A549 (cell line): ENCODE results near the gene SLC31A1. TPM values are rescaled to one million over a fixed set of nuclear protein-coding genes. Genes with fewer than 3 reads are reported as not detected.

Source experiments
- ATAC-seq, 2 experiments: fragments of 200-7000 bp in 1 of 2; fragments of >200 bp in 1 of 2; cut with Nextera tagmentation in 1 of 2; cut with Tn5 transposase in 1 of 2; 3 replicates each; pipeline versions ENCODE4 v1.8.0 to v1.9.1; 2018 to 2020; ENCODE audit warnings: mild to moderate bottlenecking in 1 of 2, moderate library complexity in 1 of 2
- CTCF ChIA-PET: fragments of 300-600 bp; sonication (Branson Sonifier 250); formaldehyde crosslinking; extraction: SDS; loops from one replicate; lab custom pipeline; 2021; ENCODE audit warnings: antibody characterized with exemption, inconsistent platforms; lab: Yijun Ruan, JAX
- POLR2A ChIA-PET: fragments of 350-600 bp; formaldehyde crosslinking; extraction: SDS; loops from one replicate; lab custom pipeline; 2021; ENCODE audit warnings: antibody characterized with exemption, inconsistent platforms; lab: Yijun Ruan, JAX
- DNase-seq, 2 experiments: peaks; one replicate each; pipeline versions ENCODE4 v3.0.0 to v3.0.0-alpha.2; 2011 to 2016; ENCODE audit warnings: low read depth in 1 of 2, low spot score in 1 of 2
- FAIRE-seq: peaks from 2 replicates; lab custom pipeline; 2011; peaks lifted over from hg19 to GRCh38; lab: Jason Lieb, UNC
- H3K27ac ChIP-seq, 2 experiments: fragments of >200 bp; sonication (Bioruptor Twin); formaldehyde crosslinking; 3 replicates each; pipeline ENCODE4 v1.5.1; 2016 to 2017
- H3K4me1 ChIP-seq: fragments of >200 bp; sonication (Bioruptor Twin); formaldehyde crosslinking; 3 replicates; pipeline ENCODE4 v1.6.1; 2016
- H3K4me2 ChIP-seq: fragments of >200 bp; sonication (Bioruptor Twin); formaldehyde crosslinking; 3 replicates; pipeline ENCODE4 v1.6.1; 2016
- H3K4me3 ChIP-seq: fragments of >200 bp; sonication (Bioruptor Twin); formaldehyde crosslinking; 3 replicates; pipeline ENCODE4 v1.5.1; 2016
- H3K9me3 ChIP-seq: fragments of >200 bp; sonication (Bioruptor Twin); formaldehyde crosslinking; 3 replicates; pipeline ENCODE4 v1.6.1; 2016
- BHLHE40 ChIP-seq: IDR thresholded peaks from 2 replicates; pipeline ENCODE4 v1.6.1; 2012; ENCODE audit warnings: low read depth, low read length, inconsistent platforms
- CEBPB ChIP-seq, 2 experiments: fragments of >200 bp in 1 of 2; sonication (Bioruptor Twin) in 1 of 2; formaldehyde crosslinking in 1 of 2; IDR thresholded peaks; 2 replicates each; pipeline ENCODE4 v1.6.1; 2012 to 2016
- CHD2 ChIP-seq: fragments of 150-350 bp; IDR thresholded peaks from 2 replicates; pipeline ENCODE4 v1.6.1; 2014; ENCODE audit warnings: low read length; ENCODE audit not compliant: partially characterized antibody
- CTCF ChIP-seq: fragments of >200 bp; sonication (Bioruptor Twin); formaldehyde crosslinking; IDR thresholded peaks from 3 replicates; pipeline ENCODE4 v1.5.1; 2016
- EHF ChIP-seq: fragments of 250-450 bp; sonication (Bioruptor Pico); IDR thresholded peaks from 2 replicates; pipeline ENCODE4 v1.5.0; 2020; ENCODE audit warnings: mild to moderate bottlenecking
- EHMT2 ChIP-seq: fragments of 200-600 bp; sonication (generic); IDR thresholded peaks from 2 replicates; pipeline ENCODE4 v1.6.1; 2016; ENCODE audit warnings: antibody characterized with exemption, low read depth, mild to moderate bottlenecking, moderate library complexity
- EP300 ChIP-seq, 2 experiments: fragments of >200 bp; sonication (Bioruptor Twin); formaldehyde crosslinking; IDR thresholded peaks; 2 replicates in 1 of 2; 3 replicates in 1 of 2; pipeline ENCODE4 v1.6.1; 2016 to 2017
- FOSB ChIP-seq: fragments of 250-450 bp; sonication (Bioruptor Pico); IDR thresholded peaks from 2 replicates; pipeline ENCODE4 v1.5.0; 2020; ENCODE audit warnings: mild to moderate bottlenecking, moderate library complexity
- FOXS1 ChIP-seq: fragments of 250-450 bp; sonication (Bioruptor Pico); IDR thresholded peaks from 2 replicates; pipeline ENCODE4 v1.5.0; 2020; ENCODE audit warnings: mild to moderate bottlenecking, moderate library complexity
- HOXA7 ChIP-seq: fragments of 250-450 bp; sonication (Bioruptor Pico); IDR thresholded peaks from 2 replicates; pipeline ENCODE4 v1.5.0; 2020; ENCODE audit warnings: mild to moderate bottlenecking, moderate library complexity
- HOXB13 ChIP-seq: fragments of 250-450 bp; sonication (Bioruptor Pico); IDR thresholded peaks from 2 replicates; pipeline ENCODE4 v1.5.0; 2020; ENCODE audit warnings: low read depth, mild to moderate bottlenecking, moderate library complexity
- HOXB5 ChIP-seq: fragments of 250-450 bp; sonication (Bioruptor Pico); IDR thresholded peaks from 2 replicates; pipeline ENCODE4 v1.5.0; 2020; ENCODE audit warnings: mild to moderate bottlenecking, moderate library complexity
- KDM5A ChIP-seq: fragments of 200-600 bp; sonication (generic); IDR thresholded peaks from 2 replicates; pipeline ENCODE4 v1.6.1; 2016; ENCODE audit warnings: antibody characterized with exemption, mild to moderate bottlenecking
- MAFK ChIP-seq: fragments of 450-650 bp; IDR thresholded peaks from 2 replicates; pipeline ENCODE4 v1.6.1; 2014; ENCODE audit not compliant: partially characterized antibody
- MAZ ChIP-seq: fragments of 150-350 bp; IDR thresholded peaks from 2 replicates; pipeline ENCODE4 v1.6.1; 2014; ENCODE audit warnings: antibody characterized with exemption, low read depth, low read length, borderline replicate concordance
- NFE2L2 ChIP-seq: fragments of 150-350 bp; conservative IDR thresholded peaks from 2 replicates; pipeline ENCODE4 v1.6.1; 2014; ENCODE audit warnings: low read length
- NPAS2 ChIP-seq: fragments of 250-450 bp; sonication (Bioruptor Pico); IDR thresholded peaks from 2 replicates; pipeline ENCODE4 v1.8.0; 2022; ENCODE audit warnings: mild to moderate bottlenecking, moderate library complexity, borderline replicate concordance
- NR3C1 ChIP-seq: fragments of >200 bp; sonication (Bioruptor Twin); formaldehyde crosslinking; IDR thresholded peaks from 3 replicates; pipeline ENCODE4 v1.6.1; 2017
- PHF8 ChIP-seq: fragments of 200-600 bp; sonication (generic); IDR thresholded peaks from 2 replicates; pipeline ENCODE4 v1.6.1; 2016; ENCODE audit warnings: low read depth, mild to moderate bottlenecking, antibody characterized with exemption, moderate library complexity, borderline replicate concordance
- POLR2AphosphoS2 ChIP-seq: conservative IDR thresholded peaks from 2 replicates; pipeline ENCODE4 v1.6.1; 2012; ENCODE audit warnings: low read length, improper control_type of control experiment, inconsistent platforms
- RAD21 ChIP-seq, 2 experiments: fragments of >200 bp in 1 of 2; sonication (Bioruptor Twin) in 1 of 2; formaldehyde crosslinking in 1 of 2; IDR thresholded peaks in 1 of 2; conservative IDR thresholded peaks in 1 of 2; 2 replicates in 1 of 2; 3 replicates in 1 of 2; pipeline ENCODE4 v1.6.1; 2012 to 2018; ENCODE audit warnings: inconsistent platforms in 1 of 2
- RCOR1 ChIP-seq: fragments of 150-350 bp; IDR thresholded peaks from 2 replicates; pipeline ENCODE4 v1.6.1; 2014; ENCODE audit warnings: antibody characterized with exemption, low read length, low read depth
- RFX5 ChIP-seq: fragments of 450-650 bp; IDR thresholded peaks from 2 replicates; pipeline ENCODE4 v1.7.1; 2014; ENCODE audit warnings: antibody characterized with exemption, mild to moderate bottlenecking, moderate library complexity
- SMC3 ChIP-seq: fragments of >200 bp; sonication (Bioruptor Twin); formaldehyde crosslinking; IDR thresholded peaks from 3 replicates; pipeline ENCODE4 v1.6.1; 2018; ENCODE audit warnings: inconsistent platforms
- ZNF302 ChIP-seq: fragments of 250-450 bp; sonication (Bioruptor Pico); IDR thresholded peaks from 2 replicates; pipeline ENCODE4 v1.9.0; 2021; ENCODE audit warnings: inconsistent platforms, mild to moderate bottlenecking, moderate library complexity
- ZSCAN20 ChIP-seq: fragments of 250-450 bp; sonication (Bioruptor Pico); IDR thresholded peaks from 2 replicates; pipeline ENCODE4 v1.8.0; 2022; ENCODE audit warnings: mild to moderate bottlenecking, moderate library complexity
- WGBS: methylation state at CpG from one replicate; pipeline ENCODE4 v1.1.6; 2017; ENCODE audit errors: missing lambda C conversion rate; 5-methylcytosine and 5-hydroxymethylcytosine counted together
- polyA plus RNA-seq, 4 experiments: library from polyadenylated mRNA; depleted of rRNA in 3 of 4; stranded (reverse); fragments of >200 nt; fragmentation: RNase III in 1 of 4; extraction: RNeasy Plus Mini Kit Qiagen cat#74134 plus additional on column Dnase treatment in 1 of 4; gene quantifications; 2 replicates in 3 of 4; 3 replicates in 1 of 4; pipeline ENCODE4 v1.2.3, GENCODE V29; 2011 to 2017
- TF ChIP-seq, protein P1 (sequence below): fragments of 450-650 bp; IDR thresholded peaks from 2 replicates; pipeline ENCODE4 v1.6.1; 2014; ENCODE audit warnings: antibody characterized with exemption
- TF ChIP-seq, protein P2 (sequence below): fragments of 250-450 bp; sonication (Bioruptor Pico); IDR thresholded peaks from 2 replicates; pipeline ENCODE4 v1.5.0; 2020; ENCODE audit warnings: low read depth, mild to moderate bottlenecking, moderate library complexity

SLC31A1 gene
- polyA plus RNA-seq, 2 of the 4 experiments (the other 2 are of a cell fraction): 24.2 to 27.9 TPM

DNA sequence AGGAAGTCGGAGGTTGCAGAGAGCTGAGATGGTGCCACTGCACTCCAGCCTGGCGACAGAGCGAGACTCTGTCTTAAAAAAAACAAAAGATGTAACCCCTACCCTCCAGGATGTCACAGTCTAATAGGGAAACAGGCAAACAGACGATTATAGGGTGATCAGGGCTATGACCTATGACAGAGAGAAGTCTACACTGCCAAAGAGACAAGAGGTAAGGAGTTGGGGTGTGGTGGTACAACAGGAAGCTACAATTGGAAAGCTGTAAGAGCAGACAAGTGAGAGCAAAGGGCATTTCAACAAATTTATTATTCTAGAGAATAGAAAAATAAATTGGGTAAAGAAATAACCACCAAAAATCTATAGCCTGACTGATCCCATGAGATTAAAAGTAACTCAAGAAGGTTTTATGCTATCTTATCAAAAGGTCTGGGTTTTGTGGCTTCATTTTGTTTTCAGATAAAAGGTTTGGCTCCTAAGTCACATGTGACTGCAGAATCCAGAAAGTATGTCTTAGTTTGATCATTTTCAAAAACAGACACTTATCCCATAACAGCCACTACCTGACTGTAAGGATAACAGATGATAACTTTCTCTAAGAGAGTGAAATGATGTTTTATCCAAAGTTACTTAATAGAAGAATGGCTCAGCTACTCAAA lies 46.7 kb downstream of the SLC31A1 start:
- POLR2A ChIA-PET: no interaction called here
- FAIRE-seq: no peak

DNA sequence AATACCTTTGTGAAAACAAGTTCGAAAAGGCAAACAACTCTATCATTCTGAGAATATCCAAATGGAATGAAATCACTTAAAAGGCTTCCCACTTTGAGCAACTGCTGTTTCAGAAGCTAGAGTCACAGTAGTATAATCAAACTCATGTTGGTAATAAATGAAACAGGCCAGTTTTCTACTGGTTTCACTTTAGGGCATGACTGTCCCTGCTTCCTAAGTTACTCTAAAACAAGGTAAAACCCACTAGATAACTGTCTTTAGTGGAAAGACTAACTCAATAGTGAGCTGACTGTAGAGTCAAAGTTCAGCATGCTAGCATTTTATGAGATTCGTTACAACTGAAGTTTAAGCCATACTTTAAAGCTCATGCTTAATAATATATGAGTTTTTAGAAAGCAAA lies 48.0 kb downstream of the SLC31A1 start:
- H3K4me1 ChIP-seq: peaks cover 7% of the 10 kb centered on the region; the same call in 2 of the 3 replicates
- DNase-seq: no peak
- CTCF ChIA-PET: interaction anchor here (0.7 to 1.4 kb wide), 4 partner anchors 11 to 388 kb away, joined by 3 to 5 read pairs (median 3); no protein-coding TSS in a partner anchor
- H3K4me2 ChIP-seq: no peak overlapping the region
- POLR2A ChIA-PET: no interaction called here
- H3K4me3 ChIP-seq: no peak overlapping the region
- H3K27ac ChIP-seq: no peak overlapping the region
- no peaks in the 10 kb centered on the region for H3K9me3 ChIP-seq
- TF ChIP-seq MAZ (no peak), KDM5A (no peak), SMC3 (no peak), NPAS2 (no peak), NR3C1 (no peak), BHLHE40 (no peak), EP300 (IDR thresholded peaks at IDR 0.05) (no peak), HOXA7 (CRISPR knock-in tag) (no peak), NFE2L2 (no peak), EHMT2 (no peak), POLR2AphosphoS2 (no peak), EHF (CRISPR knock-in tag) (no peak), MAFK (no peak), PHF8 (no peak), HOXB13 (no peak), CTCF (no peak), RFX5 (no peak), FOSB (CRISPR knock-in tag) (no peak)
- TF ChIP-seq, protein P1, sequence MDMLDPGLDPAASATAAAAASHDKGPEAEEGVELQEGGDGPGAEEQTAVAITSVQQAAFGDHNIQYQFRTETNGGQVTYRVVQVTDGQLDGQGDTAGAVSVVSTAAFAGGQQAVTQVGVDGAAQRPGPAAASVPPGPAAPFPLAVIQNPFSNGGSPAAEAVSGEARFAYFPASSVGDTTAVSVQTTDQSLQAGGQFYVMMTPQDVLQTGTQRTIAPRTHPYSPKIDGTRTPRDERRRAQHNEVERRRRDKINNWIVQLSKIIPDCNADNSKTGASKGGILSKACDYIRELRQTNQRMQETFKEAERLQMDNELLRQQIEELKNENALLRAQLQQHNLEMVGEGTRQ: no peak
- 93% methylated on average over 2 of the region's 2 CpGs for WGBS
- no peak for ATAC-seq
- FAIRE-seq: no peak

More for the DNA sequence above, 46.7 kb downstream of the SLC31A1 start:
- H3K4me3 ChIP-seq: no peak overlapping the region
- ATAC-seq (no peak), DNase-seq (no peak)
- CTCF ChIA-PET: no interaction called here
- no peaks in the 10 kb centered on the region for H3K9me3 ChIP-seq
- H3K4me2 ChIP-seq: no peak overlapping the region
- H3K4me1 ChIP-seq: no peaks in the 10 kb centered on the region
- H3K27ac ChIP-seq: no peak overlapping the region
- TF ChIP-seq RCOR1 (no peak), ZNF302 (CRISPR knock-in tag) (no peak), POLR2AphosphoS2 (no peak), RAD21 (conservative IDR thresholded peaks at IDR 0.05 in 1 of 2, IDR thresholded peaks at IDR 0.05 in 1 of 2) (no peak), ZSCAN20 (CRISPR knock-in tag) (no peak), HOXB5 (CRISPR knock-in tag) (no peak), HOXA7 (CRISPR knock-in tag) (no peak), FOXS1 (CRISPR knock-in tag) (no peak), CEBPB (IDR thresholded peaks at IDR 0.05) (no peak), NFE2L2 (no peak), FOSB (CRISPR knock-in tag) (no peak), EHMT2 (no peak), CHD2 (no peak)
- TF ChIP-seq, protein P2, sequence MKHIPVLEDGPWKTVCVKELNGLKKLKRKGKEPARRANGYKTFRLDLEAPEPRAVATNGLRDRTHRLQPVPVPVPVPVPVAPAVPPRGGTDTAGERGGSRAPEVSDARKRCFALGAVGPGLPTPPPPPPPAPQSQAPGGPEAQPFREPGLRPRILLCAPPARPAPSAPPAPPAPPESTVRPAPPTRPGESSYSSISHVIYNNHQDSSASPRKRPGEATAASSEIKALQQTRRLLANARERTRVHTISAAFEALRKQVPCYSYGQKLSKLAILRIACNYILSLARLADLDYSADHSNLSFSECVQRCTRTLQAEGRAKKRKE (CRISPR knock-in tag): no peak
- 90% methylated on average over 4 of the region's 4 CpGs for WGBS
